ENCODE results near the gene CHST2.

CHST2 gene

GRCh38 chr3:143138953-143139352 is 19.4 kb downstream of the CHST2 start:
- no peak for TF ChIP-seq GATA2 (IDR thresholded peaks at IDR 0.05; ENCODE audit: low read depth, low read length)
- no peak for TF ChIP-seq GATA3 (IDR thresholded peaks at IDR 0.05; ENCODE audit: low read depth, low read length)

- no peak for TF ChIP-seq GATA3 (IDR thresholded peaks at IDR 0.05; ENCODE audit: low read depth, low read length)
- TF ChIP-seq GATA2 (IDR thresholded peaks at IDR 0.05; ENCODE audit: low read depth, low read length), result no peak
Observed at GRCh38 chr3:143139762-143140161, 20.2 kb downstream of the CHST2 start.

GRCh38 chr3:143140550-143140949 is 21.0 kb downstream of the CHST2 start:
- TF ChIP-seq GATA2 (IDR thresholded peaks at IDR 0.05; ENCODE audit: low read depth, low read length), result no peak
- no peak for TF ChIP-seq GATA3 (IDR thresholded peaks at IDR 0.05; ENCODE audit: low read depth, low read length)

- TF ChIP-seq GATA2 (IDR thresholded peaks at IDR 0.05; ENCODE audit: low read depth, low read length) (no peak), GATA3 (IDR thresholded peaks at IDR 0.05; ENCODE audit: low read depth, low read length) (no peak)
Observed at GRCh38 chr3:143142354-143142753, 22.8 kb downstream of the CHST2 start.

- TF ChIP-seq GATA2 (IDR thresholded peaks at IDR 0.05; ENCODE audit: low read depth, low read length), result no peak
- TF ChIP-seq GATA3 (IDR thresholded peaks at IDR 0.05; ENCODE audit: low read depth, low read length), result no peak
Observed at GRCh38 chr3:143145906-143146305, 26.3 kb downstream of the CHST2 start.

GRCh38 chr3:143146486-143147274 is 27.1 kb downstream of the CHST2 start:
- TF ChIP-seq GATA2 (IDR thresholded peaks at IDR 0.05; ENCODE audit: low read depth, low read length) (no peak), GATA3 (IDR thresholded peaks at IDR 0.05; ENCODE audit: low read depth, low read length) (no peak)

- TF ChIP-seq GATA3 (IDR thresholded peaks at IDR 0.05; ENCODE audit: low read depth, low read length), result no peak
- TF ChIP-seq GATA2 (IDR thresholded peaks at IDR 0.05; ENCODE audit: low read depth, low read length), result no peak
Observed at GRCh38 chr3:143147707-143148106, 28.1 kb downstream of the CHST2 start.

GRCh38 chr3:143150071-143150470 is 30.5 kb downstream of the CHST2 start:
- TF ChIP-seq GATA2 (IDR thresholded peaks at IDR 0.05; ENCODE audit: low read depth, low read length), result no peak
- TF ChIP-seq GATA3 (IDR thresholded peaks at IDR 0.05; ENCODE audit: low read depth, low read length), result no peak

- TF ChIP-seq GATA2 (IDR thresholded peaks at IDR 0.05; ENCODE audit: low read depth, low read length), result no peak
- TF ChIP-seq GATA3 (IDR thresholded peaks at IDR 0.05; ENCODE audit: low read depth, low read length), result no peak
Observed at GRCh38 chr3:143151004-143151731, 31.6 kb downstream of the CHST2 start.

- TF ChIP-seq GATA3 (IDR thresholded peaks at IDR 0.05; ENCODE audit: low read depth, low read length) (no peak), GATA2 (IDR thresholded peaks at IDR 0.05; ENCODE audit: low read depth, low read length) (no peak)
Observed at GRCh38 chr3:143152043-143152442, 32.5 kb downstream of the CHST2 start.

GRCh38 chr3:143155756-143156155 is 36.2 kb downstream of the CHST2 start:
- TF ChIP-seq GATA3 (IDR thresholded peaks at IDR 0.05; ENCODE audit: low read depth, low read length) (no peak), GATA2 (IDR thresholded peaks at IDR 0.05; ENCODE audit: low read depth, low read length) (no peak)

- no peak for TF ChIP-seq GATA2 (IDR thresholded peaks at IDR 0.05; ENCODE audit: low read depth, low read length)
- no peak for TF ChIP-seq GATA3 (IDR thresholded peaks at IDR 0.05; ENCODE audit: low read depth, low read length)
Observed at GRCh38 chr3:143158014-143158988, 38.7 kb downstream of the CHST2 start.

- TF ChIP-seq GATA3 (IDR thresholded peaks at IDR 0.05; ENCODE audit: low read depth, low read length), result no peak
- no peak for TF ChIP-seq GATA2 (IDR thresholded peaks at IDR 0.05; ENCODE audit: low read depth, low read length)
Observed at GRCh38 chr3:143160437-143160836, 40.9 kb downstream of the CHST2 start.

GRCh38 chr3:143163562-143164100 is 44.1 kb downstream of the CHST2 start:
- TF ChIP-seq GATA3 (IDR thresholded peaks at IDR 0.05; ENCODE audit: low read depth, low read length) (no peak), GATA2 (IDR thresholded peaks at IDR 0.05; ENCODE audit: low read depth, low read length) (no peak)
